ENCODE data around the gene CSTF2T.

Gene CSTF2T, protein sequence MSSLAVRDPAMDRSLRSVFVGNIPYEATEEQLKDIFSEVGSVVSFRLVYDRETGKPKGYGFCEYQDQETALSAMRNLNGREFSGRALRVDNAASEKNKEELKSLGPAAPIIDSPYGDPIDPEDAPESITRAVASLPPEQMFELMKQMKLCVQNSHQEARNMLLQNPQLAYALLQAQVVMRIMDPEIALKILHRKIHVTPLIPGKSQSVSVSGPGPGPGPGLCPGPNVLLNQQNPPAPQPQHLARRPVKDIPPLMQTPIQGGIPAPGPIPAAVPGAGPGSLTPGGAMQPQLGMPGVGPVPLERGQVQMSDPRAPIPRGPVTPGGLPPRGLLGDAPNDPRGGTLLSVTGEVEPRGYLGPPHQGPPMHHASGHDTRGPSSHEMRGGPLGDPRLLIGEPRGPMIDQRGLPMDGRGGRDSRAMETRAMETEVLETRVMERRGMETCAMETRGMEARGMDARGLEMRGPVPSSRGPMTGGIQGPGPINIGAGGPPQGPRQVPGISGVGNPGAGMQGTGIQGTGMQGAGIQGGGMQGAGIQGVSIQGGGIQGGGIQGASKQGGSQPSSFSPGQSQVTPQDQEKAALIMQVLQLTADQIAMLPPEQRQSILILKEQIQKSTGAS

DNA sequence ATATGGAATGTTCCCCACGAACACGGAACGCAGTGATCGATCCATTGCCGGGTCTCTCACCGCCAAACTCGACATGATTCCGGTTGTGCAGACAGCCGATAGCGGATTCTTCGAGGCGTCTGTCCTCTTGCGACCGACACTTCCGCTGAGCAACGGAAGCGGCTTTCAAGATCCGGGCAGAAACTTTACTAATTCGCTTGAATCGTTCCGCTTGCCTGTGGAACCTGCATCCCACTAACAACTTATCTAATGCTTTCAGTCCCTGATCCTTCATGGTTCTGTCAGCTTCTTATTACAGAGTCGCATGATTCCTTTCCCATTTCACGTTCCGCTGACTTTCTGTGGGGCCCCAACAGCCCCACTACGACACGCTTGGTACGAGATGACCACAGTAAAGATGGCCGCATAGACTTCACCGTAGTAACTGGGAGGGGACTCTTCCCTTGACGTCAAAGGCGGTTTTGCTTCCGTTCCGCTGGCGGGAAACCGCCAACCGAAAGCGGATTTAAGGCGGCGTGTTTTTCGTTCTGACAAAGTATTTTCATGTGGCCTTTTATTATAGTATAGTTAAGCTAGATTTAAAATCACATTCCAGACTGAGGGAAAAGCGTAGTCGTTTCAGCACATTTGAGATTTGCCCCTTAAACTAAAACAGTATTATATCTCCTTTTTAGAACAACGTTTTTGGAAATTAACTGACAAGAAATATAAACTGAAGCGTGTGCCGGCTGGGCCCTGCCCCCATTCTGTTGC, at the start of gene CSTF2T:
TSS of gene CSTF2T (minus strand) at position 121 of the 753 bp plus-strand sequence. CDS start at position 75, 46 bp downstream.
- in situ Hi-C loops (cut with MboI; ENCODE audit: low sequenced_read_pairs), result no loop called here

DNA sequence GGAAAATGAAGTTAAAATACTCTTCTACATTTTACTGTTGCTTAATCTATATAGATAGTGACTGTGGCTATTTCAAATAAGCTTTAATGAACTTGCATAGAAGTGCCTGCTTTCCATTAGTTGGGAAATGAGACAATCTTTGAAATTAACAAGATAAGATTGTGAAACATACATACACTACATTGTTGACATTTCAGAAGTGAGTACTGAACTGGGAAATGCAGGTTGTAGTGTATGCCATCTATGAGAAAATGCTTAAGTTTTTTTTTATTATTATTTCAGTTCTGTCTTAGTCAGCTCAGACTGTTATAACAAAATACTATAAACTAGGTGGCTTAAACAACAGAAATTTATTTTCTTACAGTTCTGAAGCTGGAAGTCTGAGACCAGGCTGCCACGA, 49.6 kb upstream of the CSTF2T start:
- in situ Hi-C loops (cut with MboI; ENCODE audit: low sequenced_read_pairs), result no loop called here

DNA sequence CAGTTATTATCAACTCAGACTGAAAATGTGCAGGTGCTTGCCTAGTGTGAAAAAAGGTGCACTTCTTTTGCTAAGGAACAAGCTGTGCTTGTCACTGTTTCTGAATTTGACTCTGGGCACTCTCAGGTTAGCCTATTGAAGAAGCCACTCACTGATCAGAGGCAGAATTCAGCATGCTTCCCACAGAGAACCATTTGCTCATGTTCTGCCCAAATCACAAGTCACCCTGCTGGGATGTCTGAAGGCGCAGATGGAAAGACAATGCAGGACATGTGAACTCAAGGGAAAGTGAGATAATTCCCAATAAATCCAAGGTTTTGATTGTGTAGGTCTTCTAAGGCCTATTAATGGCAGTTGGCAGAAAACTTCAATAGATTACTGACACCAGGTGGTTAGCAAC, 47.8 kb upstream of the CSTF2T start:
- in situ Hi-C loops (cut with MboI; ENCODE audit: low sequenced_read_pairs), result no loop called here

DNA sequence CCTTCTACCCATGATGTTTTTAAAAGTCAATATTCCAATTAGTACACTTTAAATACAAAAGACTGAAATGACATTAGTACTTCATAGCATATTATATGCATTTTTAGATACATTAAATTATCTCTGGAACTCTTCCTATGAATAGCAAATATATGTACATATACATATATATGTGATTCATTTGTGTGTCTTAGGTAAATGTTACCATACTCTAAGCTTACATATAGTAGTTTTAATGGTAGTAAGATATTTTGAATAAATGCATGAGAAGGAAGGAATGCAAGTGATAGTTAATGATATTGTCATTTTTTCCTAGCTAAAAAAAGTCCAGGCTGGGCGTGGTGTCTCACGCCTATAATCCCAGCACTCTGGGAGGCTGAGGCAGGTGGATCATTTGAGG, 46.0 kb upstream of the CSTF2T start:
- in situ Hi-C loops (cut with MboI; ENCODE audit: low sequenced_read_pairs), result no loop called here

DNA sequence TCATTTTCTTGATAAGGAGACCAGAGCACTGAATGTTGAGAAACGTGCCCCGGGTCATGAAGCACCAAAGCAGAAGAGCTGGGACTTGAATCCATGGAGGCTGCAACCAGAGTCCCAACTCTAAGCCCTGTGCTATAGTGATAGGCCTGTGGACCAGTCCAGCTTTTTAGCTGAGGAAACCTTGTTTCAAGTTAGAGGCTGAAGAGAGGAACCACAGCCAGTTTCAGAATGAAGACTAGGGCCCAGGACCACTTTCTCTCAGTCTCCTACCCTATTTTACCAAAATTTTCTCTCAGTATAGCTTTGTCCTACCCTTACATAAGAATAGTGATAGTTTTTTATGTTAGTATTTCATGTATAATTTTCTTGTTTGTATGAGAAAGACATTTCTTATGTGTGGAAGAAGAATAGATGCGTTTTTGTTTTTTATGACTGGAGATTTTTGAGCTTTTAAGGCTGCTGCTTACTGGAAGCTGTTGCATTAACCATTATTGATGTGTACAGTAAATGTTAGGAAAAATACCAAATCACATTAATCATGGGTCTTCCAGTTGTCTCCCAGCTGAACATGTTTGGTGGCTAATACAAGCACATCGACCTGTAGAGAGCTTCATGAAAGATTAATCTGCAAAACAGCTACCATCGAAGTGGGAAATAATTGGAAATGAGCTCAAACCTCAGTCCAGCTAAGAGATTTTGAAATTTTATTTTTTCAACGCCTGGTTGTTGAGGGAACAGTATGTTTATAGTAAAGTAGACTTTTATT, 45.0 kb upstream of the CSTF2T start:
- in situ Hi-C loops (cut with MboI; ENCODE audit: low sequenced_read_pairs), result no loop called here

DNA sequence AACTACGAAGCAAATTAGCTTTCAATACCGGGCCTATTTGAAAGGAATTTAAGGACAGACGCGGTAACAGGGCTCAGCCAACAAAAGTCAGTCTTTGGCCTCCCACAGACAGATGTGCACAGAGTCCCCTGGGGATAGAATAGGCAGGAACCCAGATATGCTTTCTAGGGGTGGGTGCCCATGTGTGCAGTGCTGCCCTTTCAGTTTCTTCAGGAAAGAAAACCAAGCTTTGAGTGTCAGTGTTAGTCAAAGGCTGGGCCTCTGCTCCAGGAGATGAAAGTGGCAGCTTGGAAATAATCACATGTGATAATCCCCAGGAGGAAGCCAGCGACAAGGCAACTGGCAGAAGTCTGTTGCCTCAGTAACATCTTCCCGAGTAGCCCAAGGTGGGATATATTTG, 43.8 kb upstream of the CSTF2T start:
- in situ Hi-C loops (cut with MboI; ENCODE audit: low sequenced_read_pairs), result no loop called here

DNA sequence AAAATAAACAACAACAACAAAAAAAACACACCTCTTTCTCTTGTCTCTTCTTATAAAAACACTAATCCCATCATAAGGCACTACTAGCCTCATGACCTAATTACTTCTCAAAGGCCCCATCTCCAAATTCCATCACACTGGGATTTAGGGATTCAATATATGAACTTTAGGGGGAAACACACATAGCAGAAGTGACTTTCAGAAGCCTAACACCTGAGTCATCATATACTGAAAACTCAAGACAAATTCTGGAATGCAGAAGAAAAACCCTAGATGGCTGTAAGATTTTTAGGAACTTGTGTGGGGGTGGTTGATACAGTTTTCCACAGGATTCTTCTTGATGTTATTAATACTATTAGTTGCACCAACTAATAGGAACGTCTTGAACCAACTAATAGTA, 33.7 kb upstream of the CSTF2T start:
- in situ Hi-C loops (cut with MboI; ENCODE audit: low sequenced_read_pairs), result no loop called here

DNA sequence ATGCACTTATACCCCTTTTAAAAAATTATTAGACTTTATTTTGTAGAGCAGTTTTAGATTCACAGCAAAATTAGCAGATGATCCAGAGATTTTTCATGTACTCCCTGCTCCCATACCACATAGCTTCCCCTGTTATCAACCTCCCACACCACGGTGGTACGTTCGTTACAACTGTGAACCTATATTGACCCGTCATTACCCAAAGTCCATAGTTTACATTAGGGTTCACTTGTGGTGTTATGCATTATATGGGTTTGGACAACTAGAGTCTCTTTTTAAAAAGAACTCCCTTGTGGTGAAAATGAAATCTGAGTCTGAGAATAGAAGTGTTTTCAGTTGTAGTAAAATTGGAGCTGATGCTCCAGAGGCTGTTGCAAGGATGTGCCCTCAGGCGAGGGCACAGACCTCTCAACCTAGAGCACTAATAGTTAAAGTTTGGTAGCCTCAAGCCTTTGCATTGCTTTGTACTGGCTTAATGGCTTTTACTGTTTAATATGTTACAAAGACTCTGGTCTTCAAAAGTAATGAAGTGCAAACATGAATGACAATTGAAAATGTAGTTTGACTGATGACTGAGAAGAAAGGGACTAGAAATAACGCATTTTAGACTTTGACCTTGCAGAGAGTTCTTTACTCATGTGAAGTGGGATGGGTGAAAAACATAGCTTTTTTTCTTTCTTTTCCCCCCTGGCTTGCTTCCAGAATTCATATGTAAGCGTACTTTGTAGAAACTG, 30.6 kb upstream of the CSTF2T start:
- in situ Hi-C loops (cut with MboI; ENCODE audit: low sequenced_read_pairs), result no loop called here

DNA sequence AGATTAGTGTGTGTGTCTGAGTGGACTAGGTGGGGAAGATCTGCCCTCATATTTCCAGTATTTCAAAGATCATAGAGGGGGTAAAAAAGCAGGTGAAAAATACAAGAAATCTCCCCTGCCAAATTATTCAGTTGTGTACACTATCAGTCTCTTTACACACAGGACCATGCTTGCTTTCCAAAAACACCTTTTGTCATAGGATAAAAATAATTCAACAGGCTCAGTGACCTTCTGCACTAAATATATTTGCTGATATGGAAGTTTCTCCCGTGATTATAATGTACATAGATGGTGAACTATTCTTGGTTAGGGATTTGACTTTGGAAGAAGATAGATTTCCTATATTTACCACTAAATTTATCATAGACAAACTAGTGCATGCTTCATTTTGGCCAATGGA, 24.6 kb upstream of the CSTF2T start:
- in situ Hi-C loops (cut with MboI; ENCODE audit: low sequenced_read_pairs), result no loop called here

DNA sequence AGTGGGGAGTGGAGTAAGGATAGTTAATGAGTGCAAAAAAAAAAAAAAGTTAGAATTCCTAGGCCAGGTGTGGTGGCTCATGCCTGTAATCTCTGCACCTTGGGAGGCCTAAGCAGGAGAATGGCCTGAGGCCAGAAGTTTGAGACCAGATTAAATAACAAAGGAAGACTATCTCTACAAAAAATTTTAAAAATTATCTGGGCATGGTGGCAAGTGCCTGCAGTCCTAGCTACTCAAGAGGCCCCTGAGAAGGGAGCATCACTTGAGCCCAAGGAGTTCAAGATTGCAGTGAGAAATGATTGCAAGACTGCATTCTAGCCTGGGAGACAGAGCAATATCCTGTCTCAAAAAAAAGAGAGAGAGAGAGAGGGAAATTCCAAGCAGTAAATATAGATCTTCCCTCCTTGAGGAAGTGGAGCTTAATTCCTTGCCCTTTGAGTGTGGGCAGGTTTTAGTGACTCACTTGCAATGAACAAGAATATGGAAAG, 19.5 kb upstream of the CSTF2T start:
- in situ Hi-C loops (cut with MboI; ENCODE audit: low sequenced_read_pairs), result no loop called here

DNA sequence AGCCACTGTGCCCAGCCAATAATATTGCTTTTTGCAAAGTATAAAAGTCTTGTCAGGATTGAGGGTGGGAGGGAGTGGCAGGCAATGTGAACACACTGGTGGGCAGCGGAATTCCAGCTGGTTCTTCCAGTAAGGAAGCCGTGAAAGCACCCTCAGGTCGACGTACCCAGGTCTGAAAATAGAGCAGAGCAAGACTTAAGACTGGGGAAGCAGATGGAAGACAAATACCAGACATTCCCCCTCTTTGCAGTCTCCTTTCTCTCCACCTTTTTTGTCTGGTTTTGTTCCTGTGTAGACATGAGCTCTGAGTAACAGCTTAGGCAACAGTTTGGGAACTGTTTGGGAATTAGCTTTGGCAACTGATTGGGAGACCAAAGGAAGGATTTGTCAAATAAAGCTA, 17.6 kb upstream of the CSTF2T start:
- in situ Hi-C loops (cut with MboI; ENCODE audit: low sequenced_read_pairs), result no loop called here

DNA sequence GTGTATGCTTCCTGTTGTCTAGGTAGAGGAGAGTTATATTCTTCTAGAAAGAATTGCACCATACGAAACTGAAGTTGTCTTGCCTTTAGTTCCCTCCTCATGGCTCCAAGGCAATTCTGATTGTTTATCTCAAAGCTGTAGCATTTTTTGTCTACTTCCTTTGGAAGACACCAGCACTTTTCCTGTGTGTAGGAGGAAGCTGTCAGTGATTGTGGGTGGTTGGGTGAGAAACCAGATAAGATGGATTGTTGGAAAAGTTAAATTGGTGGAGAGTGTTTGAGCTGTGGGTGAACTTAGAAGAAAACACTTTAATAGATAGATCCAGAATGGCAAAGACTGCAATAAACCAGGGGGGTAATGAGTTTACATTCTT, 12.1 kb upstream of the CSTF2T start:
- in situ Hi-C loops (cut with MboI; ENCODE audit: low sequenced_read_pairs), result no loop called here

DNA sequence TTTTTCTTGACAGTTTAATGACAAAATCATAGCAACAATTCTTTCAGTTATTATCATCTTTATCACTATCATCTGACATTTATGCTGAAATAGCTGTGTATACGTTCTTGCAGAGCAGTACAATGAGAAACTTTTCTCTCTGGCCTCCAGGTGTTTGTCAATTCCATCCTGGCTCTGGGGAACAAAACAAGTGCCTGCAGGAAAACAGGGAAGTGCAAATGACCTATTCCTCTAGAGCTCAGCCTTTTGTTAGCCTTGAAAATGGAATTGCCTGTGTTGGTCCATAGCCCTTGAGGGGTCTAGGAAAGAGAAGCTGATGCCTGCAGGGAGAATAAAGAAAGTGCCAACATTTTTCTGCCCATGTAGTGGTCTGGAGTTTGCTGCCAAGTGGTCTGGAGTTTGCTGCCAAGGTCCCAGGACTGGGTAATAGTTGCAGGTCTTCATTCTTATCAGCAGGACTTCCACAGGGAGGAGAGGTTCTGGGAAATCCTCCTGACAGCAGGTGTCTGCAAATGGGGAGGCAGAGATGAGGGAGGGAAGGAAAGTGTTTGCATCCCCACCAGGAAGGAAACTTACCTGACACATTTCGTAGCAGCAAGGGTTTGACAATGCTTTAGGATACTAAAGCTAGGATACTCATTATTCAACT, 10.1 kb upstream of the CSTF2T start:
- in situ Hi-C loops (cut with MboI; ENCODE audit: low sequenced_read_pairs), result no loop called here

DNA sequence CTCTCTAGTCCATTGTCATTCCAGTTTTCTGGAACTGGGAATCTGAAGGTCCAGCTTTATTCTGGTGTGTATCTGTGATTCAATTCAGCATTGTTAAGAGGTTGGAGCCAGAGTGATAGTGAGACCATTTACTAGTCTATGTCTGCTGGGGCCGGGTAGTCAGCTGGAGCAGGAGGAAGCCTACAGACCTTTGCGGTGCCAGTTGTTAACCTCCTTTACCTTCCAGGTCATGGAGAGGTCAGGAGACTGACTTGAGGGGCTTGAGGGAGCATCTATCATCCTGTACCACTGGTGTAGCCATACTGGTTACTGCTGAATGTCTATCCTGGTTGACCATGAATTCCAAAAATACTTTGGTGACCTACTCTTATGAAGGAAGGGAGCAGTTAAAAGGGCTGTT, 9.2 kb upstream of the CSTF2T start:
- in situ Hi-C loops (cut with MboI; ENCODE audit: low sequenced_read_pairs), result no loop called here

DNA sequence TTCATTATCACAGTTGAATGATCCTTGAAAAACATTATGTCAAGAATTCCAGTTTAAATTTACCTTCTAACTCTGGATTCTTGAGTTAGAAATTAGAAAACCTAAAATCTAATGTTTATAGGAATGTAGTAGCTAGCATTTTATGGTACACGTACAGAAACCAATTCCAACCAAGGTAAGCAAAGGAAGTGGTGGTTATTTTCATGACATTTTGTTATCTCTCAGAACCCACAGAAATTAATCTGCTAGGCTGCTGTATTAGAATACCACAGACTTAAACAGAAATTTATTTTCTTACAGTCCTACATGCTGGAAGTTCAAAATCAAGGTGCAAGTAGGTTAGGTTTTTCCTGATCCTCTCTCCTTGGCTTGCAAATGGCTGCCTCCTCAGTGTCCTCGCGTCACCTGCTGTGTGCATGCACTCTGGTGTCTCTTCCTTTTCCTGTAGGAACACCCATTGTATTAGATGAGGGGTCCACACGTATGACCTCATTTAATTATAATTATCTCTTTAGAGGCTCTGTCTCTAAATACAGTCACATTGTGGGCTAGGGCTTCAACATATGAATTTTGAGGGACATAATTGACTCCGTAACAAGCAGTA, 8.5 kb upstream of the CSTF2T start:
- in situ Hi-C loops (cut with MboI; ENCODE audit: low sequenced_read_pairs), result no loop called here

DNA sequence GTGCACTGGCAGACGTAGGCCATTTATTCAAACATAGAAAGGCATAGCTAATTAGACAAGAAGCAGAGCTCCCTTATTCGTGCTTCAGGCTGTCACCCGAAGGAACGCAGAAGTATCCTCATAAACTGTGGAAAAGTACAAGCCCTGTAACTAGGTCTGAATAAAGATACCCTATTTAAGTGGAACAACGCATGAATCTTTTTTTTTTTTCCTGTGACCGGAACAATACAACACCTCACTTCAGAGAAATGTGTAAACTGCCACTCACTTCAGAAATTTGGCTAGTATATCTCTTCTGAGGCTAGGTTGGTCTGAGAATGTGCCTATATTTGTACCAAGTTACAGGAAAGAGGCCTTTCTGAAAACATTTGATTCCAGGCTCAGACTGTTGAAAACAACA, 8.0 kb upstream of the CSTF2T start:
- in situ Hi-C loops (cut with MboI; ENCODE audit: low sequenced_read_pairs), result no loop called here

DNA sequence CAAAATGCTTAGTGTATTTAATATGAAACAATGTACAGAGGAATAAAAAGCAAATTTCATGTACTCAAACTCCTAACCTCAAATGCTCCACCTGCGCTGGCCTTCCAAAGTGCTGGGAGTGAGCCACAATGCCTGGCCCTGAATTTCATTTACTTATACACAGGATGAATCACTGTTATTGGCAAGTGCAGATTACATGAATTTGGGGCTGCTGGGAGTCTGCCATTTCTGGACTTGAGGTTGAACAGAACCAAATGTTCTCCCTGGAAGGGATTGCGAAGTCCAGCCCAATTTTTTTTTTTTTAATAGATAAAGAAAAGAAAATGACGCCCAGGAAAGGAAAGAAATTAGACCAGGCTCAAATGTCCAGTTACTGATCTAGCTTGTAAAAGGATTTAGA, 6.8 kb upstream of the CSTF2T start:
- in situ Hi-C loops (cut with MboI; ENCODE audit: low sequenced_read_pairs), result no loop called here

DNA sequence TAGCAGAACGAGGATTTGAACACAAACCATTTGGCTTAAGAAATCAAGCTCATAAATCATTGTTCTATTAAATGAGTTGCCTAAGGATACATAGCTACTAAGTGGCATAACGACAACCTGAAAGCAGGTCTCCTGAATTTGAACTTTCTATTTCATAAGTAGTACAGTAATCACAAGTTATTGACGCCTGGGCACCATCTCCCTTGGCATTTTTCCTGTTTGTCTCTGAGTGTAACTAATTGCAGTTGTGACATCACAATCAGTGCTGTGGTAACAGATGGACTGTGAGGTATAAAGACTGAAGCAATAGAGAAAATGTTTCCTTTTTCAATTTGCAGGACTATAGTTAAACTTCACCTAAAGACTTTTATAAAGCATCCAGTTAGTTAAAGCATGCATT, 6.4 kb upstream of the CSTF2T start:
- in situ Hi-C loops (cut with MboI; ENCODE audit: low sequenced_read_pairs), result no loop called here

DNA sequence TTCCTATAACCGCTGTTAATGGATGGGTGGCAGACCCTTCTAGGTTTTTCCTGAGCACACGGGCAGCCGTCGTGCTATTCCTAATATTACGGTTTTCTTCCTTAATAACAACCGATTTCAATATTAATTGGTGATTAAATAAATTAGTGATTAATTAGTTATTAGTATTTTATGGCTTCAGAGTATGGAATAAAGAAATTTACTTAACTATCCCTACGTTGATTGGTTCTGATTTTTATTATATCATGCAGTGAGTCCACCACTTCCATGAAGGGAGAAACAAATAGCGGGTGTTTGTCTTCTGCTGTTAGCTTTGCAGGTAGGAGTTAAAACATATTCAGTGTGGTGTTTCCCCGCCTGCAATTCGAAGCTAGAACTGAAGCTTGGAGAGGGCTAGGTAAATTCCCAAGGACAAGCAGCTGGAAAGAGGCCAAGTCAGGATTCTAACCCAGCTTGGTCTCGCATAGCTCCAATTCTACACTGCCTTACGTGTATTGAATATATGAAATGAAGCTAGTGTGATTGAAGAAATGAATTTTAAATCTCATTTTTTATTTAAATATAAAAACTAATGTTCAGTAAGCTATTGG, 928 bp upstream of the CSTF2T start:
- in situ Hi-C loops (cut with MboI; ENCODE audit: low sequenced_read_pairs), result no loop called here
